Kidney epithelial cell (primary cell): Measurements from ENCODE around the gene BTBD17. TPM values are rescaled to one million over a fixed set of nuclear protein-coding genes. Genes with fewer than 3 reads are reported as not detected.

Source experiments
- DNase-seq: peaks from one replicate; pipeline ENCODE4 v3.0.0-alpha.2; 2010; ENCODE audit warnings: low read depth
- H3K27me3 ChIP-seq: 2 replicates; pipeline ENCODE4 v1.6.0; 2011; ENCODE audit warnings: low read length; ENCODE audit not compliant: control insufficient read depth, insufficient read depth
- H3K36me3 ChIP-seq: 2 replicates; pipeline ENCODE4 v1.5.1; 2011; ENCODE audit warnings: low read length; ENCODE audit not compliant: control insufficient read depth, insufficient read depth
- H3K4me3 ChIP-seq: 2 replicates; pipeline ENCODE4 v1.5.1; 2011; ENCODE audit warnings: low read depth, mild to moderate bottlenecking, control low read depth, low read length
- CTCF ChIP-seq: IDR thresholded peaks from 2 replicates; pipeline ENCODE4 v1.5.1; 2011; ENCODE audit warnings: mild to moderate bottlenecking, moderate library complexity, low read length, control low read depth, inconsistent platforms; ENCODE audit not compliant: insufficient read depth, poor library complexity, severe bottlenecking
- total RNA-seq: library from RNA; depleted of rRNA; stranded (reverse); fragments of >200 nt; gene quantifications from 2 replicates; pipeline ENCODE4 v1.2.3, GENCODE V29; 2015

The BTBD17 gene
- total RNA-seq, 1 donor from 2014 or later, result not detected

- no peaks in the 10 kb centered on the region for H3K36me3 ChIP-seq
- H3K27me3 ChIP-seq, result peaks cover 7% of the 10 kb centered on the region
- no peak overlapping the region for H3K4me3 ChIP-seq
- no peak for DNase-seq
- no peak for TF ChIP-seq CTCF
These were observed 32.7 kb upstream of the BTBD17 start for GRCh38 chr17:74394275-74394950.

- DNase-seq, result no peak
These were observed 31.8 kb upstream of the BTBD17 start for GRCh38 chr17:74393346-74393942.

GRCh38 chr17:74392848-74393247 is 31.2 kb upstream of the BTBD17 start:
- no peak overlapping the region for H3K4me3 ChIP-seq
- DNase-seq, result no peak
- H3K27me3 ChIP-seq, result peaks cover 10% of the 10 kb centered on the region
- H3K36me3 ChIP-seq, result no peaks in the 10 kb centered on the region
- TF ChIP-seq CTCF, result no peak

More at GRCh38 chr17:74393346-74393942, 31.8 kb upstream of the BTBD17 start:
- Histone ChIP-seq H3K27me3 (peaks cover 10% of the 10 kb centered on the region), H3K36me3 (no peaks in the 10 kb centered on the region), H3K4me3 (no peak overlapping the region)
- no peak for TF ChIP-seq CTCF

- no peak for TF ChIP-seq CTCF
- Histone ChIP-seq H3K36me3 (no peaks in the 10 kb centered on the region), H3K27me3 (peaks cover 10% of the 10 kb centered on the region), H3K4me3 (no peak overlapping the region)
- no peak for DNase-seq
These were observed 30.1 kb upstream of the BTBD17 start for GRCh38 chr17:74391771-74392170.

GRCh38 chr17:74390680-74391653 is 29.3 kb upstream of the BTBD17 start:
- H3K36me3 ChIP-seq, result no peaks in the 10 kb centered on the region
- H3K4me3 ChIP-seq, result no peak overlapping the region
- peaks cover 10% of the 10 kb centered on the region for H3K27me3 ChIP-seq
- no peak for TF ChIP-seq CTCF
- no peak for DNase-seq
